Measurements from ENCODE around the gene PPP3CA. TPM values are rescaled to one million over a fixed set of nuclear protein-coding genes. Genes with fewer than 3 reads are reported as not detected.

PPP3CA gene
- total RNA-seq, 1 experiment from 2014 or later: 40.2 TPM

- ChIA-PET CTCF (no interaction called here), POLR2A (ENCODE audit: unreplicated experiment) (no interaction called here)
- Histone ChIP-seq H3K4me3 (no peak overlapping the region), H3K9me3 (ENCODE audit: insufficient read depth, low read depth) (no peaks in the 10 kb centered on the region), H3K36me3 (ENCODE audit: low read depth) (no peaks in the 10 kb centered on the region), H2AFZ (no peak overlapping the region), H3K9me2 (ENCODE audit: insufficient read depth) (no peaks in the 10 kb centered on the region), H3F3A (ENCODE audit: insufficient read depth, low read depth) (no peaks in the 10 kb centered on the region), H3K4me1 (replicated peaks; ENCODE audit: insufficient read depth) (peaks cover 12% of the 10 kb centered on the region), H3K79me2 (ENCODE audit: low read depth) (no peaks in the 10 kb centered on the region), H4K20me1 (ENCODE audit: insufficient read depth) (no peaks in the 10 kb centered on the region), H3K27ac (no peak overlapping the region), H3K27me3 (ENCODE audit: insufficient read depth, low read depth) (no peaks in the 10 kb centered on the region), H3K4me2 (no peak overlapping the region)
- intact Hi-C loops (cut with micrococcal nuclease; ENCODE audit: unreplicated experiment): no loop called here
- TF ChIP-seq EZH2 (IDR thresholded peaks at IDR 0.05; ENCODE audit: low read depth) (no peak), CTCF (conservative IDR thresholded peaks at IDR 0.05) (no peak)
- no peak for DNase-seq
- BruUV-seq (replicated peaks): no TSS peak
Observed at GRCh38 chr4:101033986-101034385, 313.3 kb downstream of the PPP3CA start.

GRCh38 chr4:101032541-101032940, 314.8 kb downstream of the PPP3CA start:
- ChIA-PET POLR2A (ENCODE audit: unreplicated experiment) (no interaction called here), CTCF (no interaction called here)
- no TSS peak for BruUV-seq (replicated peaks)

GRCh38 chr4:101031971-101032370, 315.4 kb downstream of the PPP3CA start:
- Histone ChIP-seq H3K36me3 (ENCODE audit: low read depth) (no peaks in the 10 kb centered on the region), H3K79me2 (ENCODE audit: low read depth) (no peaks in the 10 kb centered on the region), H3K4me1 (replicated peaks; ENCODE audit: insufficient read depth) (peaks cover 4% of the 10 kb centered on the region), H3K9me2 (ENCODE audit: insufficient read depth) (no peaks in the 10 kb centered on the region), H3K27ac (no peak overlapping the region), H3K4me3 (no peak overlapping the region), H3K4me2 (no peak overlapping the region), H2AFZ (no peak overlapping the region), H3K27me3 (ENCODE audit: insufficient read depth, low read depth) (no peaks in the 10 kb centered on the region), H4K20me1 (ENCODE audit: insufficient read depth) (no peaks in the 10 kb centered on the region), H3K9me3 (ENCODE audit: insufficient read depth, low read depth) (no peaks in the 10 kb centered on the region), H3F3A (ENCODE audit: insufficient read depth, low read depth) (no peaks in the 10 kb centered on the region)
- no TSS peak for BruUV-seq (replicated peaks)
- no peak for DNase-seq
- no peak for TF ChIP-seq CTCF (conservative IDR thresholded peaks at IDR 0.05)
- TF ChIP-seq EZH2 (IDR thresholded peaks at IDR 0.05; ENCODE audit: low read depth): no peak
- CTCF ChIA-PET: no interaction called here
- intact Hi-C loops (cut with micrococcal nuclease; ENCODE audit: unreplicated experiment): no loop called here
- POLR2A ChIA-PET (ENCODE audit: unreplicated experiment): no interaction called here

More at GRCh38 chr4:101032541-101032940, 314.8 kb downstream of the PPP3CA start:
- no peaks in the 10 kb centered on the region for H3K9me3 ChIP-seq (ENCODE audit: insufficient read depth, low read depth)
- H3K4me2 ChIP-seq: no peak overlapping the region
- H3K4me3 ChIP-seq: no peak overlapping the region
- H3K36me3 ChIP-seq (ENCODE audit: low read depth): no peaks in the 10 kb centered on the region
- TF ChIP-seq CTCF (conservative IDR thresholded peaks at IDR 0.05) (no peak), EZH2 (IDR thresholded peaks at IDR 0.05; ENCODE audit: low read depth) (no peak)
- no peaks in the 10 kb centered on the region for H3F3A ChIP-seq (ENCODE audit: insufficient read depth, low read depth)
- H3K9me2 ChIP-seq (ENCODE audit: insufficient read depth): no peaks in the 10 kb centered on the region
- no peak for DNase-seq
- intact Hi-C loops (cut with micrococcal nuclease; ENCODE audit: unreplicated experiment): no loop called here
- H3K27me3 ChIP-seq (ENCODE audit: insufficient read depth, low read depth): no peaks in the 10 kb centered on the region
- no peak overlapping the region for H2AFZ ChIP-seq
- H4K20me1 ChIP-seq (ENCODE audit: insufficient read depth): no peaks in the 10 kb centered on the region
- no peak overlapping the region for H3K27ac ChIP-seq
- no peaks in the 10 kb centered on the region for H3K79me2 ChIP-seq (ENCODE audit: low read depth)
- H3K4me1 ChIP-seq (replicated peaks; ENCODE audit: insufficient read depth): peaks cover 10% of the 10 kb centered on the region
